Globus pallidus (tissue), 1 donor: ENCODE results near the gene SCYL1.

ENCODE experiments used
- DNase-seq: peaks from one replicate; pipeline ENCODE4 v3.0.0-alpha.2; 2015; ENCODE audit warnings: low spot score

SCYL1 gene

GRCh38 chr11:65524741-65525545 lies at the start of gene SCYL1:
SCYL1 (plus strand) TSS chr11:65525083; CDS start chr11:65525154, 71 bp downstream.
- peak; percentile 86 for DNase-seq

- DNase-seq: no peak
Measured at GRCh38 chr11:65476632-65477148, 48.2 kb upstream of the SCYL1 start.

GRCh38 chr11:65477149-65477965 lies 47.5 kb upstream of the SCYL1 start:
- peak; percentile 97 for DNase-seq

- no peak for DNase-seq
Measured at GRCh38 chr11:65478388-65479183, 46.3 kb upstream of the SCYL1 start.

- DNase-seq: peak; percentile 82
Measured at GRCh38 chr11:65479184-65480145, 45.4 kb upstream of the SCYL1 start.

- DNase-seq: no peak
Measured at GRCh38 chr11:65482306-65482850, 42.5 kb upstream of the SCYL1 start.

- no peak for DNase-seq
Measured at GRCh38 chr11:65485920-65486219, 39.0 kb upstream of the SCYL1 start.

GRCh38 chr11:65486570-65487466 lies 38.1 kb upstream of the SCYL1 start:
- no peak for DNase-seq

GRCh38 chr11:65487467-65488272 lies 37.2 kb upstream of the SCYL1 start:
- peak; percentile 100 for DNase-seq

GRCh38 chr11:65488273-65489034 lies 36.4 kb upstream of the SCYL1 start:
- peak; percentile 66 for DNase-seq

- DNase-seq: peak; percentile 73
Measured at GRCh38 chr11:65489035-65489705, 35.7 kb upstream of the SCYL1 start.

GRCh38 chr11:65489706-65490320 lies 35.1 kb upstream of the SCYL1 start:
- no peak for DNase-seq

- no peak for DNase-seq
Measured at GRCh38 chr11:65491163-65491465, 33.8 kb upstream of the SCYL1 start.

GRCh38 chr11:65491614-65492386 lies 33.1 kb upstream of the SCYL1 start:
- DNase-seq: peak; percentile 79

- no peak for DNase-seq
Measured at GRCh38 chr11:65492387-65492636, 32.6 kb upstream of the SCYL1 start.

GRCh38 chr11:65492637-65493366 lies 32.1 kb upstream of the SCYL1 start:
- peak; percentile 85 for DNase-seq
